Measurements from ENCODE around the gene C3orf22.

Gene C3orf22

DNA sequence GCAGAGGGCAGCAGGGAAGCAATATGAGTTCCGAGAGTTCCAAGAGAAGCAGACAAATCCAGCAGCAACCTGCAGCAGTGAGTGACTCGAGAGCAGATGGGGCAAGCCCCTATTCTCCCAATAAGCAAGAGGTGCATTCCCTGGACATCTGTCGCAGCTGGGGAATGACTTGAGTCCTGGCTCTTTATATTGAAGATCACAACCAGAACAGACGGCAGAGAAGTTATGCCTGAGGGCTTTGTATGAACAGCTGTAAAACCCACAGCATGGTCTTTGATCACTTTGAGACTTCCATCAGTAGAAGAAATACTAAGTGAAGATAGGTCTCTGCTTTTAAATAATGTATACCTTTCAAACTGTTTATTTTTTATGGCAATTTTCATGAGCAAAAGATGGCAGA is 23.6 kb upstream of the C3orf22 start:
- Mint-ChIP-seq H3K36me3 (ENCODE audit: low read depth) (no peaks in the 10 kb centered on the region), H3K9me3 (peaks cover 14% of the 10 kb centered on the region), H3K4me1 (no peaks in the 10 kb centered on the region), H3K27me3 (ENCODE audit: low read depth) (peaks cover 8% of the 10 kb centered on the region), H3K27ac (no peak overlapping the region), H3K4me3 (no peak overlapping the region)
- TF ChIP-seq, protein P1, sequence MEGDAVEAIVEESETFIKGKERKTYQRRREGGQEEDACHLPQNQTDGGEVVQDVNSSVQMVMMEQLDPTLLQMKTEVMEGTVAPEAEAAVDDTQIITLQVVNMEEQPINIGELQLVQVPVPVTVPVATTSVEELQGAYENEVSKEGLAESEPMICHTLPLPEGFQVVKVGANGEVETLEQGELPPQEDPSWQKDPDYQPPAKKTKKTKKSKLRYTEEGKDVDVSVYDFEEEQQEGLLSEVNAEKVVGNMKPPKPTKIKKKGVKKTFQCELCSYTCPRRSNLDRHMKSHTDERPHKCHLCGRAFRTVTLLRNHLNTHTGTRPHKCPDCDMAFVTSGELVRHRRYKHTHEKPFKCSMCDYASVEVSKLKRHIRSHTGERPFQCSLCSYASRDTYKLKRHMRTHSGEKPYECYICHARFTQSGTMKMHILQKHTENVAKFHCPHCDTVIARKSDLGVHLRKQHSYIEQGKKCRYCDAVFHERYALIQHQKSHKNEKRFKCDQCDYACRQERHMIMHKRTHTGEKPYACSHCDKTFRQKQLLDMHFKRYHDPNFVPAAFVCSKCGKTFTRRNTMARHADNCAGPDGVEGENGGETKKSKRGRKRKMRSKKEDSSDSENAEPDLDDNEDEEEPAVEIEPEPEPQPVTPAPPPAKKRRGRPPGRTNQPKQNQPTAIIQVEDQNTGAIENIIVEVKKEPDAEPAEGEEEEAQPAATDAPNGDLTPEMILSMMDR (IDR thresholded peaks at IDR 0.05; ENCODE audit: unreplicated experiment in 3 of 3): no peak

- no peaks in the 10 kb centered on the region for H3K36me3 Mint-ChIP-seq (ENCODE audit: low read depth)
- no peak overlapping the region for H3K4me3 Mint-ChIP-seq
- H3K27ac Mint-ChIP-seq: no peak overlapping the region
- no peaks in the 10 kb centered on the region for H3K4me1 Mint-ChIP-seq
- TF ChIP-seq, protein P1 (IDR thresholded peaks at IDR 0.05; ENCODE audit: unreplicated experiment in 3 of 3): no peak
- peaks cover 14% of the 10 kb centered on the region for H3K9me3 Mint-ChIP-seq
- peaks cover 8% of the 10 kb centered on the region for H3K27me3 Mint-ChIP-seq (ENCODE audit: low read depth)
Observed at GRCh38 chr3:126581569-126581968, 22.8 kb upstream of the C3orf22 start.

GRCh38 chr3:126580746-126581145 is 22.0 kb upstream of the C3orf22 start:
- H3K9me3 Mint-ChIP-seq: peaks cover 14% of the 10 kb centered on the region
- H3K27ac Mint-ChIP-seq: no peak overlapping the region
- no peaks in the 10 kb centered on the region for H3K4me1 Mint-ChIP-seq
- peaks cover 8% of the 10 kb centered on the region for H3K27me3 Mint-ChIP-seq (ENCODE audit: low read depth)
- H3K36me3 Mint-ChIP-seq (ENCODE audit: low read depth): no peaks in the 10 kb centered on the region
- TF ChIP-seq, protein P1 (IDR thresholded peaks at IDR 0.05; ENCODE audit: unreplicated experiment in 3 of 3): no peak
- H3K4me3 Mint-ChIP-seq: no peak overlapping the region

- Mint-ChIP-seq H3K4me1 (no peaks in the 10 kb centered on the region), H3K27me3 (ENCODE audit: low read depth) (peaks cover 8% of the 10 kb centered on the region), H3K9me3 (peaks cover 11% of the 10 kb centered on the region), H3K36me3 (ENCODE audit: low read depth) (no peaks in the 10 kb centered on the region), H3K4me3 (no peak overlapping the region), H3K27ac (no peak overlapping the region)
- TF ChIP-seq, protein P1 (IDR thresholded peaks at IDR 0.05; ENCODE audit: unreplicated experiment in 3 of 3): no peak
Observed at GRCh38 chr3:126578702-126579101, 20.0 kb upstream of the C3orf22 start.

- Mint-ChIP-seq H3K4me1 (no peaks in the 10 kb centered on the region), H3K36me3 (ENCODE audit: low read depth) (no peaks in the 10 kb centered on the region), H3K27ac (no peak overlapping the region), H3K27me3 (ENCODE audit: low read depth) (peaks cover 8% of the 10 kb centered on the region), H3K4me3 (no peak overlapping the region), H3K9me3 (peaks cover 8% of the 10 kb centered on the region)
- TF ChIP-seq, protein P1 (IDR thresholded peaks at IDR 0.05; ENCODE audit: unreplicated experiment in 3 of 3): no peak
Observed at GRCh38 chr3:126577261-126577660, 18.5 kb upstream of the C3orf22 start.

- Mint-ChIP-seq H3K4me3 (no peak overlapping the region), H3K4me1 (no peaks in the 10 kb centered on the region), H3K9me3 (no peaks in the 10 kb centered on the region), H3K27ac (no peak overlapping the region), H3K27me3 (ENCODE audit: low read depth) (no peaks in the 10 kb centered on the region), H3K36me3 (ENCODE audit: low read depth) (no peaks in the 10 kb centered on the region)
- TF ChIP-seq, protein P1 (IDR thresholded peaks at IDR 0.05; ENCODE audit: unreplicated experiment in 3 of 3): no peak
Observed at GRCh38 chr3:126573492-126574117, 14.9 kb upstream of the C3orf22 start.
